Endothelial cell of umbilical vein (primary cell): ENCODE data around the gene MADCAM1. TPM values are rescaled to one million over a fixed set of nuclear protein-coding genes. Genes with fewer than 3 reads are reported as not detected.
"Not testable (repeated sequence)": the region's sequence is repeated elsewhere in the genome, so short reads cannot be mapped to it uniquely, and the experiment has no call there.

Source experiments
- BruUV-seq: library from RNA; stranded (reverse); fragments of 400-500 nt; replicated peaks from 2 replicates; lab custom pipeline; 2021; lab: Mats Ljungman, UMichigan
- CTCF ChIA-PET: fragments of 300-600, 350-600 bp; sonication (Branson Sonifier 250); formaldehyde crosslinking; loops from one replicate; lab custom pipeline; 2021; ENCODE audit warnings: antibody characterized with exemption, inconsistent platforms; lab: Charles Lee
- POLR2A ChIA-PET: fragments of 300-600, 350-600 bp; sonication (Branson Sonifier 250); formaldehyde crosslinking; loops from one replicate; lab custom pipeline; 2021; ENCODE audit warnings: antibody characterized with exemption, inconsistent platforms; lab: Charles Lee
- DNase-seq: peaks from one replicate; pipeline ENCODE4 v3.0.0-alpha.2; 2011; ENCODE audit warnings: low read depth, low spot score
- FAIRE-seq: peaks from 2 replicates; lab custom pipeline; 2011; peaks lifted over from hg19 to GRCh38; lab: Jason Lieb, UNC
- H2AFZ ChIP-seq: 2 replicates; pipeline ENCODE4 v1.6.0; 2012; ENCODE audit warnings: low read depth, low read length, control low read depth, inconsistent platforms
- H3K27ac ChIP-seq: 2 replicates; pipeline ENCODE4 v1.5.1; 2011; ENCODE audit warnings: low read depth, mild to moderate bottlenecking, control low read depth, low read length, moderate library complexity; ENCODE audit not compliant: insufficient read depth
- H3K27me3 ChIP-seq, 2 experiments: 2 replicates each; pipeline versions ENCODE4 v1.6.0 to v1.6.1; 2011; ENCODE audit warnings: low read length in 2 of 2, mixed read lengths in 1 of 2; ENCODE audit not compliant: control insufficient read depth in 2 of 2, insufficient read depth in 2 of 2
- H3K36me3 ChIP-seq, 2 experiments: 2 replicates in 1 of 2; 3 replicates in 1 of 2; pipeline ENCODE4 v1.5.1; 2011; ENCODE audit warnings: low read length in 2 of 2, mild to moderate bottlenecking in 1 of 2, moderate library complexity in 1 of 2; ENCODE audit not compliant: control insufficient read depth in 2 of 2, insufficient read depth in 2 of 2; ENCODE audit errors: extremely low read depth in 1 of 2
- H3K4me1 ChIP-seq: 3 replicates; pipeline ENCODE4 v1.5.1; 2011; ENCODE audit warnings: mild to moderate bottlenecking, low read length; ENCODE audit not compliant: control insufficient read depth, insufficient read depth; ENCODE audit errors: extremely low read depth
- H3K4me2 ChIP-seq: 2 replicates; pipeline ENCODE4 v1.6.1; 2011; ENCODE audit warnings: low read length, control low read depth, mixed read lengths; ENCODE audit not compliant: insufficient read depth
- H3K4me3 ChIP-seq, 3 experiments: fragments of 200-600 bp in 1 of 3; sonication (generic), shearing (Covaris generic) in 1 of 3; replicated peaks in 1 of 3; 2 replicates each; pipeline ENCODE4 v1.5.1; 2011 to 2016; ENCODE audit warnings: control low read depth in 3 of 3, low read length in 3 of 3, mild to moderate bottlenecking in 2 of 3, inconsistent platforms in 1 of 3, low read depth in 1 of 3, moderate library complexity in 1 of 3; ENCODE audit not compliant: insufficient read depth in 1 of 3
- H3K79me2 ChIP-seq: 2 replicates; pipeline ENCODE4 v1.6.0; 2012; ENCODE audit warnings: low read length, inconsistent platforms; ENCODE audit not compliant: control insufficient read depth, insufficient read depth
- H3K9ac ChIP-seq: replicated peaks from 2 replicates; pipeline ENCODE3; 2011; ENCODE audit warnings: low read length, control low read depth; ENCODE audit not compliant: insufficient read depth; ENCODE audit errors: extremely low read depth
- H3K9me1 ChIP-seq: replicated peaks from 3 replicates; pipeline ENCODE4 v1.6.0; 2011; ENCODE audit warnings: mild to moderate bottlenecking, low read length; ENCODE audit not compliant: control insufficient read depth, insufficient read depth; ENCODE audit errors: extremely low read depth
- H3K9me3 ChIP-seq: replicated peaks from 2 replicates; pipeline ENCODE4 v1.5.1; 2012; ENCODE audit warnings: low read length, inconsistent platforms; ENCODE audit not compliant: control insufficient read depth, insufficient read depth
- H4K20me1 ChIP-seq: replicated peaks from 2 replicates; pipeline ENCODE3; 2011; ENCODE audit warnings: mild to moderate bottlenecking, low read length; ENCODE audit not compliant: control insufficient read depth, insufficient read depth; ENCODE audit errors: extremely low read depth
- CTCF ChIP-seq, 2 donors: IDR thresholded peaks; 1 replicate in 1 of 2; 2 replicates in 1 of 2; pipeline ENCODE4 v1.5.1; 2011; ENCODE audit warnings: low read length in 2 of 2, mild to moderate bottlenecking in 2 of 2, moderate library complexity in 2 of 2, control low read depth in 1 of 2, inconsistent platforms in 1 of 2, low read depth in 1 of 2; ENCODE audit not compliant: insufficient read depth in 1 of 2; ENCODE audit errors: extremely low read depth in 1 of 2
- MYC ChIP-seq: IDR thresholded peaks from one replicate; pipeline ENCODE4 v1.6.1; 2011; ENCODE audit warnings: mild to moderate bottlenecking, low read depth, low read length
- POLR2A ChIP-seq: IDR thresholded peaks from 2 replicates; pipeline ENCODE4 v1.6.1; 2012; ENCODE audit warnings: low read depth, mild to moderate bottlenecking, control low read depth, low read length
- dilution Hi-C: fragments of 300-500 bp; cut with MboI; formaldehyde crosslinking; loops from one replicate; pipeline ENCODE4 v1.15.0; 2019; ENCODE audit warnings: low sequenced_read_pairs; ENCODE audit not compliant: extremely low pct_ligation_motif_present
- intact Hi-C: fragments of 100-400 bp; cut with micrococcal nuclease; formaldehyde crosslinking; loops from one replicate; pipeline ENCODE4 v1.10.0; 2022
- polyA plus RNA-seq, 4 experiments: library from polyadenylated mRNA; depleted of rRNA in 3 of 4; stranded (reverse) in 3 of 4; unstranded in 1 of 4; fragments of >200 nt; gene quantifications; 2 replicates each; pipeline versions ENCODE4 v1.2.1 to v1.2.3, GENCODE V29; 2011 to 2012; ENCODE audit warnings: missing spikeins in 1 of 4
- total RNA-seq: library from RNA; stranded (reverse); gene quantifications from 2 replicates; pipeline ENCODE4 v1.2.3, GENCODE V29; 2021

Gene MADCAM1
- total and polyA plus RNA-seq, 2 donors (not counting 3 experiments of a cell fraction or from before 2014, with no cell fraction given), result 0.07 to 0.31 TPM

DNA sequence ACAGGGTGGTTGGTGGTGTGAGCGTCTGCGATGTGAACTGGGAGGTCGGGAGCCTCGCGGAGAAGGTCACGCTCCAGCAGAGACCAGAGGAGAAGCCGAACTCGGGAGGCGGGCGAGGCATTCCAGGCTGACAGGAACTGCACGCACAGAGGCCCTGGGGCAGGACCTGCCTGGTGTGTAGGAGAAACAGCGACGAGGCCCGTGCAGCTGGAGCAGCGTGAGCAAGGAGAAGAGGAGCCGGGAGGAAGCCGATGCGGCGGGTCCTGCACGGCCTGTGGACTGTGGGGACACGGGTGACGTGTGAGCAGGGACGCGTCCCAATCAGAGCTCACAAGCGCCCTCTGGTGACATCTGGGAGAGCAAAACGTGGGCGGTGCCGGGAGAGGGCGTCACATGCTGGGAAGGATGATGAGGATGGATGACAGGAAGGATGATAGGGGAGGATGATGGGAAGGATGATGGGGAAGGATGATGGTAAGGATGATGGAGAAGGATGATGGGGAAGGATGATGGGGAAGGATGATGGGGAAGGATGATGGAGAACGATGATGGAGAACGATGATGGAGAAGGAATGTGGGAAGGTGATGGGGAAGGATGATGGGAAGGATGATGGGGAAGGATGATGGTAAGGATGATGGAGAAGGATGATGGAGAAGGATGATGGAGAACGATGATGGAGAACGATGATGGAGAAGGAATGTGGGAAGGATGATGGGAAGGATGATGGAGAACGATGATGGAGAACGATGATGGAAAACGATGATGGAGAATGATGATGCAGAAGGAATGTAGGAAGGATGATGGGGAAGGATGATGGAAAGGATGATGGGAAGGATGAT is 16.1 kb upstream of the MADCAM1 start:
- Histone ChIP-seq H4K20me1 (no peaks in the 10 kb centered on the region), H3K79me2 (no peaks in the 10 kb centered on the region), H3K27ac (no peak overlapping the region), H3K9ac (no peak overlapping the region), H3K9me1 (no peaks in the 10 kb centered on the region), H3K9me3 (peaks cover 6% of the 10 kb centered on the region), H2AFZ (peak overlapping the region; percentile 46), H3K4me3 (no peak overlapping the region), H3K27me3 (no peaks in the 10 kb centered on the region), H3K4me2 (no peak overlapping the region), H3K36me3 (no peaks in the 10 kb centered on the region), H3K4me1 (no peaks in the 10 kb centered on the region)
- intact Hi-C loops (loop anchor here (10.0 kb wide), 1 partner anchor 95 kb away; no protein-coding TSS in a partner anchor), dilution Hi-C loops (no loop called here)
- peak; percentile 55 for DNase-seq
- POLR2A ChIA-PET, result no interaction called here
- TF ChIP-seq MYC (no peak), POLR2A (no peak), CTCF (IDR thresholded peaks at IDR 0.05; ENCODE audit: extremely low read depth in 1 of 2, insufficient read depth in 1 of 2, low read depth in 1 of 2, low read length in 2 of 2) (peak; percentile 35 to 62)
- BruUV-seq, result no TSS peak
- CTCF ChIA-PET, result interaction anchor here (0.6 to 2.0 kb wide), 12 partner anchors 15 to 254 kb away, joined by 3 to 10 read pairs (median 3); partner anchors contain the start of gene TPGS1
- FAIRE-seq, result peak; percentile 72

- dilution Hi-C loops, DNase-seq, H3K27ac ChIP-seq, H3K27me3 ChIP-seq, CTCF ChIA-PET, POLR2A ChIA-PET, H3K9ac ChIP-seq, H3K9me3 ChIP-seq, H3K4me1 ChIP-seq, H3K4me3 ChIP-seq, H3K79me2 ChIP-seq, BruUV-seq, H3K36me3 ChIP-seq, H4K20me1 ChIP-seq, FAIRE-seq, H3K9me1 ChIP-seq, H2AFZ ChIP-seq, H3K4me2 ChIP-seq: not testable (repeated sequence)
- intact Hi-C loops, result loop anchor here (10.0 kb wide), 1 partner anchor 96 kb away; no protein-coding TSS in a partner anchor
Measured at GRCh38 chr19:481100-481499, 15.2 kb upstream of the MADCAM1 start.
